H1 (cell line): ENCODE results near the gene ZFP14.
"Not testable (repeated sequence)": the region's sequence is repeated elsewhere in the genome, so short reads cannot be mapped to it uniquely, and the experiment has no call there.

ENCODE experiments used
- CREB1 ChIP-seq: IDR thresholded peaks from 2 replicates; pipeline ENCODE4 v1.6.1; 2012; ENCODE audit warnings: inconsistent platforms
- EZH2 ChIP-seq: fragments of 200-600 bp; sonication (generic); IDR thresholded peaks from 2 replicates; pipeline ENCODE4 v1.7.1; 2012; ENCODE audit warnings: low read depth, mild to moderate bottlenecking, moderate library complexity, low read length, inconsistent platforms; ENCODE audit not compliant: severe bottlenecking
- SAP30 ChIP-seq: fragments of 300-600 bp; sonication (generic); IDR thresholded peaks from 2 replicates; pipeline ENCODE4 v1.7.1; 2012; ENCODE audit warnings: low read length, moderate library complexity, mild to moderate bottlenecking, inconsistent platforms; ENCODE audit not compliant: insufficient read depth, insufficient replicate concordance
- YY1 ChIP-seq: IDR thresholded peaks from 2 replicates; pipeline ENCODE4 v1.6.1; 2011; ENCODE audit warnings: low read depth, mild to moderate bottlenecking, low read length
- TF ChIP-seq, protein P1 (sequence below), 3 experiments: IDR thresholded peaks; 1 replicate in 2 of 3; 2 replicates in 1 of 3; pipeline versions ENCODE4 v1.5.1 to v1.6.1; 2011; ENCODE audit warnings: low read length in 3 of 3, mild to moderate bottlenecking in 3 of 3, inconsistent platforms in 2 of 3, low read depth in 1 of 3, moderate library complexity in 1 of 3; ENCODE audit not compliant: insufficient read depth in 1 of 3; ENCODE audit errors: control extremely low read depth in 1 of 3
- TF ChIP-seq, protein P2 (sequence below): fragments of 300-600 bp; sonication (generic); IDR thresholded peaks from 2 replicates; pipeline ENCODE4 v1.7.1; 2012; ENCODE audit warnings: low read length, moderate library complexity, mild to moderate bottlenecking, inconsistent platforms; ENCODE audit not compliant: insufficient replicate concordance

DNA sequence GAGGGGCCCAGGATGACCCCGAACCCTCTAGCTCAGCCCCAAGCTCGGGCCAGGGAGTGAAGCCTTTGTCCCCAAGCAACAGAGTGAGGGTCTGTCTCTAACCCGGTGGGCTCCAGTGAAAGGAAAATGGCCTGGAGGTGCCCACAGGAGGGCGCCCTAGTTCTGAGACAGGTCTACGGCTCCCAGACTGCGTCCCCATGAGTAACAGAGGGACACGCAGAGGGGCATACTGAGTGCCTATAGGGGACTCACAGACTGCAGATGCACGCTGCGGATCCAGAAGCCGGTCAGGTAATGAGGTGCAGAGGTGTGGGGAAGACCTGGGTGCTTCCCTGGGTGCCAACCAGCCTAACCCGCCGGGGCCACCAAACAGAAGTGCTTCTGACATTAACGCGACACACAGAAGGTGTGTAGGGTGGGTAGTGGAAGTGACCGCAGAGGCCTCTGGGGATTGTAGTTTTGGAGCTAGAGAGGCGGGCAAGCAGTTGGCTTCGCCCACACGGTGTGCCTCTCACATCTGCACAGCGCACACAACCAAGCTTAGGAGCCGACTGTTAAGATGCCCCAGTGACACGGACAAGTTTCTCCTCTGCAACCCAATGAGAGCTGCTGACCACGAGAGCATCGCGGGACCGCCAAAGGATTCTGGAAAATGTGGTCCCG lies 67.8 kb downstream of the ZFP14 start:
- TF ChIP-seq, protein P1, sequence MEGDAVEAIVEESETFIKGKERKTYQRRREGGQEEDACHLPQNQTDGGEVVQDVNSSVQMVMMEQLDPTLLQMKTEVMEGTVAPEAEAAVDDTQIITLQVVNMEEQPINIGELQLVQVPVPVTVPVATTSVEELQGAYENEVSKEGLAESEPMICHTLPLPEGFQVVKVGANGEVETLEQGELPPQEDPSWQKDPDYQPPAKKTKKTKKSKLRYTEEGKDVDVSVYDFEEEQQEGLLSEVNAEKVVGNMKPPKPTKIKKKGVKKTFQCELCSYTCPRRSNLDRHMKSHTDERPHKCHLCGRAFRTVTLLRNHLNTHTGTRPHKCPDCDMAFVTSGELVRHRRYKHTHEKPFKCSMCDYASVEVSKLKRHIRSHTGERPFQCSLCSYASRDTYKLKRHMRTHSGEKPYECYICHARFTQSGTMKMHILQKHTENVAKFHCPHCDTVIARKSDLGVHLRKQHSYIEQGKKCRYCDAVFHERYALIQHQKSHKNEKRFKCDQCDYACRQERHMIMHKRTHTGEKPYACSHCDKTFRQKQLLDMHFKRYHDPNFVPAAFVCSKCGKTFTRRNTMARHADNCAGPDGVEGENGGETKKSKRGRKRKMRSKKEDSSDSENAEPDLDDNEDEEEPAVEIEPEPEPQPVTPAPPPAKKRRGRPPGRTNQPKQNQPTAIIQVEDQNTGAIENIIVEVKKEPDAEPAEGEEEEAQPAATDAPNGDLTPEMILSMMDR (IDR thresholded peaks at IDR 0.05; ENCODE audit: control extremely low read depth in 1 of 3, insufficient read depth in 1 of 3, low read depth in 1 of 3, low read length in 3 of 3), result not testable (repeated sequence)
- not testable (repeated sequence) for TF ChIP-seq YY1, SAP30, CREB1, EZH2
- TF ChIP-seq, protein P2, sequence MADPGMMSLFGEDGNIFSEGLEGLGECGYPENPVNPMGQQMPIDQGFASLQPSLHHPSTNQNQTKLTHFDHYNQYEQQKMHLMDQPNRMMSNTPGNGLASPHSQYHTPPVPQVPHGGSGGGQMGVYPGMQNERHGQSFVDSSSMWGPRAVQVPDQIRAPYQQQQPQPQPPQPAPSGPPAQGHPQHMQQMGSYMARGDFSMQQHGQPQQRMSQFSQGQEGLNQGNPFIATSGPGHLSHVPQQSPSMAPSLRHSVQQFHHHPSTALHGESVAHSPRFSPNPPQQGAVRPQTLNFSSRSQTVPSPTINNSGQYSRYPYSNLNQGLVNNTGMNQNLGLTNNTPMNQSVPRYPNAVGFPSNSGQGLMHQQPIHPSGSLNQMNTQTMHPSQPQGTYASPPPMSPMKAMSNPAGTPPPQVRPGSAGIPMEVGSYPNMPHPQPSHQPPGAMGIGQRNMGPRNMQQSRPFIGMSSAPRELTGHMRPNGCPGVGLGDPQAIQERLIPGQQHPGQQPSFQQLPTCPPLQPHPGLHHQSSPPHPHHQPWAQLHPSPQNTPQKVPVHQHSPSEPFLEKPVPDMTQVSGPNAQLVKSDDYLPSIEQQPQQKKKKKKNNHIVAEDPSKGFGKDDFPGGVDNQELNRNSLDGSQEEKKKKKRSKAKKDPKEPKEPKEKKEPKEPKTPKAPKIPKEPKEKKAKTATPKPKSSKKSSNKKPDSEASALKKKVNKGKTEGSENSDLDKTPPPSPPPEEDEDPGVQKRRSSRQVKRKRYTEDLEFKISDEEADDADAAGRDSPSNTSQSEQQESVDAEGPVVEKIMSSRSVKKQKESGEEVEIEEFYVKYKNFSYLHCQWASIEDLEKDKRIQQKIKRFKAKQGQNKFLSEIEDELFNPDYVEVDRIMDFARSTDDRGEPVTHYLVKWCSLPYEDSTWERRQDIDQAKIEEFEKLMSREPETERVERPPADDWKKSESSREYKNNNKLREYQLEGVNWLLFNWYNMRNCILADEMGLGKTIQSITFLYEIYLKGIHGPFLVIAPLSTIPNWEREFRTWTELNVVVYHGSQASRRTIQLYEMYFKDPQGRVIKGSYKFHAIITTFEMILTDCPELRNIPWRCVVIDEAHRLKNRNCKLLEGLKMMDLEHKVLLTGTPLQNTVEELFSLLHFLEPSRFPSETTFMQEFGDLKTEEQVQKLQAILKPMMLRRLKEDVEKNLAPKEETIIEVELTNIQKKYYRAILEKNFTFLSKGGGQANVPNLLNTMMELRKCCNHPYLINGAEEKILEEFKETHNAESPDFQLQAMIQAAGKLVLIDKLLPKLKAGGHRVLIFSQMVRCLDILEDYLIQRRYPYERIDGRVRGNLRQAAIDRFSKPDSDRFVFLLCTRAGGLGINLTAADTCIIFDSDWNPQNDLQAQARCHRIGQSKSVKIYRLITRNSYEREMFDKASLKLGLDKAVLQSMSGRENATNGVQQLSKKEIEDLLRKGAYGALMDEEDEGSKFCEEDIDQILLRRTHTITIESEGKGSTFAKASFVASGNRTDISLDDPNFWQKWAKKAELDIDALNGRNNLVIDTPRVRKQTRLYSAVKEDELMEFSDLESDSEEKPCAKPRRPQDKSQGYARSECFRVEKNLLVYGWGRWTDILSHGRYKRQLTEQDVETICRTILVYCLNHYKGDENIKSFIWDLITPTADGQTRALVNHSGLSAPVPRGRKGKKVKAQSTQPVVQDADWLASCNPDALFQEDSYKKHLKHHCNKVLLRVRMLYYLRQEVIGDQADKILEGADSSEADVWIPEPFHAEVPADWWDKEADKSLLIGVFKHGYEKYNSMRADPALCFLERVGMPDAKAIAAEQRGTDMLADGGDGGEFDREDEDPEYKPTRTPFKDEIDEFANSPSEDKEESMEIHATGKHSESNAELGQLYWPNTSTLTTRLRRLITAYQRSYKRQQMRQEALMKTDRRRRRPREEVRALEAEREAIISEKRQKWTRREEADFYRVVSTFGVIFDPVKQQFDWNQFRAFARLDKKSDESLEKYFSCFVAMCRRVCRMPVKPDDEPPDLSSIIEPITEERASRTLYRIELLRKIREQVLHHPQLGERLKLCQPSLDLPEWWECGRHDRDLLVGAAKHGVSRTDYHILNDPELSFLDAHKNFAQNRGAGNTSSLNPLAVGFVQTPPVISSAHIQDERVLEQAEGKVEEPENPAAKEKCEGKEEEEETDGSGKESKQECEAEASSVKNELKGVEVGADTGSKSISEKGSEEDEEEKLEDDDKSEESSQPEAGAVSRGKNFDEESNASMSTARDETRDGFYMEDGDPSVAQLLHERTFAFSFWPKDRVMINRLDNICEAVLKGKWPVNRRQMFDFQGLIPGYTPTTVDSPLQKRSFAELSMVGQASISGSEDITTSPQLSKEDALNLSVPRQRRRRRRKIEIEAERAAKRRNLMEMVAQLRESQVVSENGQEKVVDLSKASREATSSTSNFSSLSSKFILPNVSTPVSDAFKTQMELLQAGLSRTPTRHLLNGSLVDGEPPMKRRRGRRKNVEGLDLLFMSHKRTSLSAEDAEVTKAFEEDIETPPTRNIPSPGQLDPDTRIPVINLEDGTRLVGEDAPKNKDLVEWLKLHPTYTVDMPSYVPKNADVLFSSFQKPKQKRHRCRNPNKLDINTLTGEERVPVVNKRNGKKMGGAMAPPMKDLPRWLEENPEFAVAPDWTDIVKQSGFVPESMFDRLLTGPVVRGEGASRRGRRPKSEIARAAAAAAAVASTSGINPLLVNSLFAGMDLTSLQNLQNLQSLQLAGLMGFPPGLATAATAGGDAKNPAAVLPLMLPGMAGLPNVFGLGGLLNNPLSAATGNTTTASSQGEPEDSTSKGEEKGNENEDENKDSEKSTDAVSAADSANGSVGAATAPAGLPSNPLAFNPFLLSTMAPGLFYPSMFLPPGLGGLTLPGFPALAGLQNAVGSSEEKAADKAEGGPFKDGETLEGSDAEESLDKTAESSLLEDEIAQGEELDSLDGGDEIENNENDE, result not testable (repeated sequence)
